Heart left ventricle (tissue), 16 donors: Measurements from ENCODE around the gene CPN1. TPM values are rescaled to one million over a fixed set of nuclear protein-coding genes. Genes with fewer than 3 reads are reported as not detected.
"Not testable (repeated sequence)": the region's sequence is repeated elsewhere in the genome, so short reads cannot be mapped to it uniquely, and the experiment has no call there.

Experiments used
- ATAC-seq, 4 donors: fragments of 200-7000 bp; cut with Tn5 transposase; one replicate each; pipeline ENCODE4 v1.9.1; 2020 to 2022; ENCODE audit warnings: moderate library complexity in 4 of 4, mild to moderate bottlenecking in 3 of 4, moderate number of reproducible peaks in 1 of 4
- DNase-seq, 5 donors: peaks; one replicate each; pipeline ENCODE4 v3.0.0-alpha.2; 2020
- H3K27ac ChIP-seq, 12 donors: fragments of 200-600 bp; sonication (generic) in 4 of 12; one replicate each; pipeline versions ENCODE4 v1.5.0 to v1.8.0; 2016 to 2022; ENCODE audit warnings: mild to moderate bottlenecking in 2 of 12
- H3K27me3 ChIP-seq, 9 donors: fragments of 200-600 bp; sonication (generic) in 2 of 9; one replicate each; pipeline versions ENCODE4 v1.5.1 to v1.8.0; 2016 to 2022; ENCODE audit warnings: mild to moderate bottlenecking in 3 of 9
- H3K36me3 ChIP-seq, 9 donors: fragments of 200-600 bp; sonication (generic) in 2 of 9; one replicate each; pipeline versions ENCODE4 v1.5.0 to v1.8.0; 2018 to 2022; ENCODE audit warnings: mild to moderate bottlenecking in 2 of 9
- H3K4me1 ChIP-seq, 12 donors: fragments of 200-600 bp; sonication (generic) in 4 of 12; one replicate each; pipeline versions ENCODE4 v1.5.0 to v1.8.0; 2016 to 2022; ENCODE audit warnings: mild to moderate bottlenecking in 3 of 12
- H3K4me3 ChIP-seq, 12 donors: fragments of 200-600 bp; sonication (generic) in 4 of 12; one replicate each; pipeline versions ENCODE4 v1.5.0 to v1.8.0; 2017 to 2022; ENCODE audit warnings: mild to moderate bottlenecking in 9 of 12, moderate library complexity in 4 of 12
- H3K9me3 ChIP-seq, 12 donors: fragments of 200-600 bp; sonication (generic) in 4 of 12; one replicate each; pipeline versions ENCODE4 v1.5.0 to v1.8.0; 2016 to 2022; ENCODE audit warnings: mild to moderate bottlenecking in 1 of 12
- POLR2A ChIP-seq, 2 donors: fragments of 450-650 bp; IDR thresholded peaks; one replicate each; pipeline ENCODE4 v1.6.1; 2017; ENCODE audit warnings: antibody characterized with exemption in 2 of 2, mild to moderate bottlenecking in 2 of 2, moderate library complexity in 2 of 2
- WGBS, 4 donors: extraction: QIAGEN DNeasy Blood & Tissue Kit in 2 of 4; methylation state at CpG; one replicate each; pipeline versions ENCODE4 v1.1.5 to v1.1.7; 2013 to 2018; 5-methylcytosine and 5-hydroxymethylcytosine counted together
- intact Hi-C, 10 donors: fragments of 100-400 bp; cut with DNase I; formaldehyde crosslinking; loops; one replicate each; pipeline versions ENCODE4 v1.11.1 to v1.14.2; 2022
- polyA plus RNA-seq, 2 donors: library from polyadenylated mRNA; stranded (reverse); fragments of 200-250 nt; gene quantifications; one replicate each; pipeline ENCODE4 v1.2.3, GENCODE V29; 2013
- total RNA-seq, 9 donors: library from RNA; depleted of rRNA in 2 of 9; stranded (reverse); fragments of >200 nt in 2 of 9; fragmentation: NEBNext Ultra II Directional in 3 of 9; extraction: Animal tissue kit (Norgen Biotek cat#: 25700) in 3 of 9; gene quantifications; one replicate each; pipeline versions ENCODE4 v1.1.0 to v1.2.4, GENCODE V29; 2016 to 2023
- TF ChIP-seq, protein P1 (sequence below), 12 donors: fragments of 200-600 bp; sonication (generic) in 4 of 12; IDR thresholded peaks; one replicate each; pipeline versions ENCODE4 v1.5.0 to v1.8.0; 2018 to 2022; ENCODE audit warnings: antibody characterized with exemption in 12 of 12, mild to moderate bottlenecking in 5 of 12
- donor health status: ischemic (EF 13 %, LVEDD 7.1; RV severe dilation, severe dysfunction).
- donor health status: healthy with polysubstance abuse.
- donor health status: DM: no; HTN: yes; CAD: no.
- donor health status: DM: no; HTN: no; CAD: no.
- donor health status: ischemic (EF 25% LVEDD 6.9; RV normal size, moderate dysfunction).
- donor health status: ischemic (EF 25% LVEDD 5.7; RV mildly dilated, moderate dysfunction).
- donor health status: healthy.
- donor health status: DM: yes; HTN: yes; CAD: no.
- donor health status: ischemic (EF 35%, LVEDD 5.7; RV mildly dilated, moderate dysfunction).
- donor health status: nonischemic (EF 11% LVEDD 7.7; RV severe dilation, severe dysfunction).
- donor health status: DM: yes; HTN: yes; CAD: no.
- donor health status: PGD.
- donor health status: ischemic (EF 29% LVEDD 5.4; RV normal size, mild dysfunction).
- donor health status: nonischemic (EF 23%, LVEDD 6.1; RV moderate dilation, normal function).

CPN1 gene
- total and polyA plus RNA-seq, 11 donors = not detected

DNA sequence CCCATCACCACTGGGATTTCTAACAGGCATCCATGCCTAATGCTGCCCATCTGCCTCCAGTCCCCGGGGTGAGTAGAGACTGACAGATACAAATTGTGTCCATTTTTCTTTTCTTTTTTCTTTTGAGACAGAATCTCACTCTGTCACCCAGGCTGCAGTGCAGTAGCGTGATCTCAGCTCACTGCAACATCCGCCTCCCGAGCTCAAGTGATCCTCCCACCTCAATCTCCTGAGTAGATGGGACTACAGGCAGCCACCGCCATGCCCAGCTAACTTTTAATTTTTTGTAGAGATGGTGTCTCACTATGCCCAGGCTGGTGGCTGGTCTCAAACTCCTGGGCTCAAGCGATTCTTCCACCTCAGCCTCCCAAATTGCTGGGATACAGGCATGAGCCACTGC lies 7.6 kb upstream of the CPN1 start:
- H3K36me3 ChIP-seq = no peaks in the 10 kb centered on the region
- peaks cover 0 to 5% (median 0%) of the 10 kb centered on the region in 9 donors for H3K27me3 ChIP-seq
- no peak for DNase-seq
- TF ChIP-seq, protein P1, sequence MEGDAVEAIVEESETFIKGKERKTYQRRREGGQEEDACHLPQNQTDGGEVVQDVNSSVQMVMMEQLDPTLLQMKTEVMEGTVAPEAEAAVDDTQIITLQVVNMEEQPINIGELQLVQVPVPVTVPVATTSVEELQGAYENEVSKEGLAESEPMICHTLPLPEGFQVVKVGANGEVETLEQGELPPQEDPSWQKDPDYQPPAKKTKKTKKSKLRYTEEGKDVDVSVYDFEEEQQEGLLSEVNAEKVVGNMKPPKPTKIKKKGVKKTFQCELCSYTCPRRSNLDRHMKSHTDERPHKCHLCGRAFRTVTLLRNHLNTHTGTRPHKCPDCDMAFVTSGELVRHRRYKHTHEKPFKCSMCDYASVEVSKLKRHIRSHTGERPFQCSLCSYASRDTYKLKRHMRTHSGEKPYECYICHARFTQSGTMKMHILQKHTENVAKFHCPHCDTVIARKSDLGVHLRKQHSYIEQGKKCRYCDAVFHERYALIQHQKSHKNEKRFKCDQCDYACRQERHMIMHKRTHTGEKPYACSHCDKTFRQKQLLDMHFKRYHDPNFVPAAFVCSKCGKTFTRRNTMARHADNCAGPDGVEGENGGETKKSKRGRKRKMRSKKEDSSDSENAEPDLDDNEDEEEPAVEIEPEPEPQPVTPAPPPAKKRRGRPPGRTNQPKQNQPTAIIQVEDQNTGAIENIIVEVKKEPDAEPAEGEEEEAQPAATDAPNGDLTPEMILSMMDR (IDR thresholded peaks at IDR 0.05) = no peak
- TF ChIP-seq POLR2A (IDR thresholded peaks at IDR 0.05) = no peak
- H3K4me1 ChIP-seq = no peaks in the 10 kb centered on the region
- WGBS, 4 donors = 79 to 86% (median 83%) methylated on average over 6 of the region's 6 CpGs
- H3K27ac ChIP-seq = no peak overlapping the region
- H3K4me3 ChIP-seq = no peak overlapping the region
- intact Hi-C loops = no loop called here
- no peak for ATAC-seq
- no peaks in the 10 kb centered on the region for H3K9me3 ChIP-seq

DNA sequence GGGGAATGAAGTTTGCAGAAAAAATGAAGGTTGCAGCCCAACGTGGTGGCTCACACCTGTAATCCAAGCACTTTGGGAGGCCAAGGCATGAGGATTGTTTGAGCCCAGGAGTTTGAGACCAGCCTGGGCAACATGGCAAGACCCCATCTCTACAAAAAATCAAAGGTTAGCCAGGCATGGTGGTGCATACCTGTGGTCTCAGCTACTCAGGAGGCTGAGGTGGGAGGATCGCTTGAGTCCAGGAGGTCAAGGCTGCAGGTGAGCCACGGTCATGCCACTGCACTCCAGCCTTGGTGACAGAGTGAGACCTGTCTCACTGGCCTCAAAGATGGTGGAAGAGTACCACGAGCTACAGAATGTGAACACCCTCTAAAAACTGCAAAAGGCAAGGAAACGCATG lies 5.0 kb upstream of the CPN1 start:
- ATAC-seq, intact Hi-C loops: not testable (repeated sequence)
- 67 to 74% (median 71%) methylated on average over 5 of the region's 5 CpGs for WGBS, 4 donors

DNA sequence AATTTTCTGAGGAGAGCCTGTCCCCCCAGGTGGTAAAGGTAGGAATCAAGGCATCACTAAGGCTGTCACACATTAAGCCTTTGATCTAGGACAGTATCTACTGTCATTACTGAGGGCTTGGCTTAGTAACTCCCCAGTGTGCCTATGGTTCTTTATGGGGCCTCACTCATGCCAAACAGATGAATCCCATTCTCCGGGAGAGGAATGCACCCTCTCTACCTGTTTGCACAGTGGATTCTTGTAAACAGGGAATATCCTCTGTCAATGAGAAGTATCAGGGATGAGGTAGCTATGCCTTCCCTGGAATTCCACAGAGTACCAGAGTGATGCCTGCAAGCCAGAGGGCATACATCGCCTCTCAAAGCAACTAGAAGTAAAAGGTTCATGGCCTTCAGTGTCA lies 3.9 kb upstream of the CPN1 start:
- Histone ChIP-seq H3K4me1 (no peaks in the 10 kb centered on the region), H3K4me3 (no peak overlapping the region), H3K27me3 (peaks cover 0 to 4% (median 0%) of the 10 kb centered on the region in 9 donors), H3K36me3 (no peaks in the 10 kb centered on the region), H3K27ac (no peak overlapping the region), H3K9me3 (no peaks in the 10 kb centered on the region)
- ATAC-seq (no peak), DNase-seq (no peak)
- intact Hi-C loops = no loop called here
- WGBS, 4 donors = 46 to 89% (median 49%) methylated on average over 2 of the region's 2 CpGs
- TF ChIP-seq, protein P1 (IDR thresholded peaks at IDR 0.05) = no peak
- no peak for TF ChIP-seq POLR2A (IDR thresholded peaks at IDR 0.05)

More for the DNA sequence above, 5.0 kb upstream of the CPN1 start:
- not testable (repeated sequence) for H3K27ac ChIP-seq, H3K4me1 ChIP-seq, H3K9me3 ChIP-seq, H3K4me3 ChIP-seq, H3K27me3 ChIP-seq, H3K36me3 ChIP-seq, DNase-seq

DNA sequence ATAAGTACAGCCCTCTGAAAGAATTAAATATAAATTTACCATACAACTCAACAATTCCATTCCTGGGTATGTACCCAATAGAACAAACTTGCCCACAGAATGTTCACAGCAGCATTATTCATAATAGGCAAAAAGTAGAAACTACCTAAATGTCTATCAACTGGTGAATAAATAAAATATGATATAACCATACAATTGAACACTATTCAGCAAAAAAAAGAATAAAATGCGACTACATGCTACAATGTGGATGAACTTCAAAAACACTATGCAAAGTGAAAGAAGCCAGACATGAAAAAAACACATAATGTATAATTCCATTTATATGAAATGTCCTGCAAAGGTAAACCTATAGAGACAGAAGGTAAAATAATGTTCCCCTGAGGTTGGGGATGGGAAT lies 2.0 kb upstream of the CPN1 start:
- intact Hi-C loops = no loop called here
- TF ChIP-seq POLR2A (IDR thresholded peaks at IDR 0.05) = no peak
- TF ChIP-seq, protein P1 (IDR thresholded peaks at IDR 0.05) = no peak

DNA sequence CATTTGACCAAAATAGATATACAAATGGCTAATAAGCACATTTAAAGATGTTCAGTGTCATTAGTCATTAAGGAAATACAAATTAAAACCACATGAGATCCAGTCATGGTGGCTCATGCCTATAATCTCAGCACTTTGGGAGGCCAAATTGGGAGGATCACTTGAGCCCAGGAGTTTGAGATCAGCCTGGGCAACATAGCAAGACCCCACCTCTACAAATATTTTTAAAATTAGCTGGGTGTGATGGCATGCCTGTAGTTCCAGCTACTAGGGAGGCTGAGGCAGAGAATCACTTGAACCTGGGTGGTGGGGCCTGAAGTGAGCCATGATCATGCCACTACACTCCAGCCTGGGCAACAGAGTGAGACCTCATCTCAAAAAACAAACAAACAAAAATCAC lies 607 bp upstream of the CPN1 start:
- H3K4me3 ChIP-seq, H3K27ac ChIP-seq, H3K27me3 ChIP-seq, H3K9me3 ChIP-seq, H3K4me1 ChIP-seq, ATAC-seq, H3K36me3 ChIP-seq, intact Hi-C loops, DNase-seq: not testable (repeated sequence)

More for the DNA sequence above, 2.0 kb upstream of the CPN1 start:
- WGBS, 4 donors = 83 to 95% (median 91%) methylated on average over 1 of the region's 1 CpG
- no peaks in the 10 kb centered on the region for H3K9me3 ChIP-seq
- no peaks in the 10 kb centered on the region for H3K4me1 ChIP-seq
- no peak overlapping the region for H3K27ac ChIP-seq
- H3K36me3 ChIP-seq = no peaks in the 10 kb centered on the region
- DNase-seq (no peak), ATAC-seq (no peak)
- peaks cover 0 to 5% (median 0%) of the 10 kb centered on the region in 9 donors for H3K27me3 ChIP-seq
- no peak overlapping the region for H3K4me3 ChIP-seq
